Measurements from ENCODE around the gene ICAM5. TPM values are rescaled to one million over a fixed set of nuclear protein-coding genes. Genes with fewer than 3 reads are reported as not detected.

ICAM5 gene
- total and polyA plus RNA-seq, 9 of the 15 experiments (the other 6 are each of a cell fraction or from before 2014, with no cell fraction given) = 0.10 to 114 (median 13.7) TPM

GRCh38 chr19:10315335-10316214 lies 25.8 kb downstream of the ICAM5 start, which contains the start of gene FDX2 (continued):
- TF ChIP-seq E2F8 (IDR thresholded peaks at IDR 0.05; ENCODE audit: low read depth, partially characterized antibody) (peak; percentile 43), PHB2 (IDR thresholded peaks at IDR 0.05; ENCODE audit: low read depth) (no peak), CUX1 (CRISPR knock-in tag; IDR thresholded peaks at IDR 0.05) (0 out of 2 replicates have a peak, but pooled peaks have one; percentile 56), MYC (IDR thresholded peaks at IDR 0.05; ENCODE audit: low read depth, low read length) (peak; percentile 57; the same call in 1 of the 2 replicates), MYC (CRISPR knock-in tag; IDR thresholded peaks at IDR 0.05; ENCODE audit: borderline replicate concordance, low read depth) (peak; percentile 77; the same call in 1 of the 2 replicates), KDM2B (CRISPR knock-in tag; IDR thresholded peaks at IDR 0.05) (no peak), TARDBP (IDR thresholded peaks at IDR 0.05) (no peak), CBFB (CRISPR knock-in tag; IDR thresholded peaks at IDR 0.05) (no peak), SRSF1 (IDR thresholded peaks at IDR 0.05; ENCODE audit: low read depth, low read length) (no peak), ZNF316 (IDR thresholded peaks at IDR 0.05) (no peak), MBD2 (IDR thresholded peaks at IDR 0.05; ENCODE audit: borderline replicate concordance, low read depth) (0 out of 2 replicates have a peak, but pooled peaks have one; percentile 38), ZNF217 (CRISPR knock-in tag; IDR thresholded peaks at IDR 0.05) (no peak), STAT5A (IDR thresholded peaks at IDR 0.05; ENCODE audit: borderline replicate concordance, low read length) (no peak; the same call in 1 of the 2 replicates), HDAC1 (IDR thresholded peaks at IDR 0.05) (peak; percentile 89 to 100), ZNF644 (tag; IDR thresholded peaks at IDR 0.05; ENCODE audit: low read depth) (0 out of 2 replicates have a peak, but pooled peaks have one; percentile 35)
- TF ChIP-seq, protein P1, sequence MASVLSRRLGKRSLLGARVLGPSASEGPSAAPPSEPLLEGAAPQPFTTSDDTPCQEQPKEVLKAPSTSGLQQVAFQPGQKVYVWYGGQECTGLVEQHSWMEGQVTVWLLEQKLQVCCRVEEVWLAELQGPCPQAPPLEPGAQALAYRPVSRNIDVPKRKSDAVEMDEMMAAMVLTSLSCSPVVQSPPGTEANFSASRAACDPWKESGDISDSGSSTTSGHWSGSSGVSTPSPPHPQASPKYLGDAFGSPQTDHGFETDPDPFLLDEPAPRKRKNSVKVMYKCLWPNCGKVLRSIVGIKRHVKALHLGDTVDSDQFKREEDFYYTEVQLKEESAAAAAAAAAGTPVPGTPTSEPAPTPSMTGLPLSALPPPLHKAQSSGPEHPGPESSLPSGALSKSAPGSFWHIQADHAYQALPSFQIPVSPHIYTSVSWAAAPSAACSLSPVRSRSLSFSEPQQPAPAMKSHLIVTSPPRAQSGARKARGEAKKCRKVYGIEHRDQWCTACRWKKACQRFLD (CRISPR knock-in tag; IDR thresholded peaks at IDR 0.05) = peak; percentile 71; the same call in 1 of the 2 replicates
- TF ChIP-seq, protein P2, sequence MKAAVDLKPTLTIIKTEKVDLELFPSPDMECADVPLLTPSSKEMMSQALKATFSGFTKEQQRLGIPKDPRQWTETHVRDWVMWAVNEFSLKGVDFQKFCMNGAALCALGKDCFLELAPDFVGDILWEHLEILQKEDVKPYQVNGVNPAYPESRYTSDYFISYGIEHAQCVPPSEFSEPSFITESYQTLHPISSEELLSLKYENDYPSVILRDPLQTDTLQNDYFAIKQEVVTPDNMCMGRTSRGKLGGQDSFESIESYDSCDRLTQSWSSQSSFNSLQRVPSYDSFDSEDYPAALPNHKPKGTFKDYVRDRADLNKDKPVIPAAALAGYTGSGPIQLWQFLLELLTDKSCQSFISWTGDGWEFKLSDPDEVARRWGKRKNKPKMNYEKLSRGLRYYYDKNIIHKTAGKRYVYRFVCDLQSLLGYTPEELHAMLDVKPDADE (conservative IDR thresholded peaks at IDR 0.05; ENCODE audit: control insufficient read depth, low read depth, low read length) = peak; percentile 87

Measured in K562 (cell line).